Measurements from ENCODE around the gene KIAA1191.
"Not testable (repeated sequence)": the region's sequence is repeated elsewhere in the genome, so short reads cannot be mapped to it uniquely, and the experiment has no call there.

Gene KIAA1191

GRCh38 chr5:176362233-176362490, 598 bp upstream of the KIAA1191 start:
- no peak for DNase-seq

GRCh38 chr5:176360894-176361436, 599 bp downstream of the KIAA1191 start:
- no peak for DNase-seq

GRCh38 chr5:176359658-176360057, 1.9 kb downstream of the KIAA1191 start:
- DNase-seq, result no peak

GRCh38 chr5:176356179-176356566, 5.4 kb downstream of the KIAA1191 start:
- no peak for DNase-seq

- peak in 1 of 2 experiments; percentile 55 for DNase-seq
Observed at GRCh38 chr5:176355400-176356178, 6.0 kb downstream of the KIAA1191 start.

- no peak for DNase-seq
Observed at GRCh38 chr5:176353533-176353932, 8.0 kb downstream of the KIAA1191 start.

GRCh38 chr5:176352116-176352878, 9.3 kb downstream of the KIAA1191 start:
- no peak for DNase-seq

GRCh38 chr5:176350416-176350815, 11.1 kb downstream of the KIAA1191 start:
- DNase-seq, result no peak

GRCh38 chr5:176342766-176343458, 18.7 kb downstream of the KIAA1191 start:
- DNase-seq, result no peak

- DNase-seq, result no peak
Observed at GRCh38 chr5:176342158-176342483, 19.4 kb downstream of the KIAA1191 start.

GRCh38 chr5:176341325-176342157, 20.0 kb downstream of the KIAA1191 start:
- no peak for DNase-seq

- no peak for DNase-seq
Observed at GRCh38 chr5:176339304-176339703, 22.3 kb downstream of the KIAA1191 start.

- DNase-seq, result no peak
Observed at GRCh38 chr5:176337913-176338312, 23.7 kb downstream of the KIAA1191 start.

- DNase-seq, result no peak
Observed at GRCh38 chr5:176334031-176334770, 27.4 kb downstream of the KIAA1191 start.

- no peak for DNase-seq
Observed at GRCh38 chr5:176320577-176320976, 41.0 kb downstream of the KIAA1191 start.

GRCh38 chr5:176319827-176320554, 41.6 kb downstream of the KIAA1191 start:
- no peak for DNase-seq

- DNase-seq, result no peak
Observed at GRCh38 chr5:176317534-176318374, 43.8 kb downstream of the KIAA1191 start.

GRCh38 chr5:176305356-176305755, 56.2 kb downstream of the KIAA1191 start:
- not testable (repeated sequence) for DNase-seq

All from NCI-H187 (cell line).